K562 (cell line): ENCODE results near the gene VAPB.

Source experiments
- EP300 ChIP-seq: IDR thresholded peaks from 2 replicates; pipeline ENCODE4 v1.6.1; 2012; ENCODE audit warnings: low read length, improper control_type of control experiment
- FOSL1 ChIP-seq: fragments of 200-800 bp; sonication (Bioruptor generic); conservative IDR thresholded peaks from 2 replicates; pipeline ENCODE4 v1.6.1; 2016; ENCODE audit warnings: missing genetic modification characterization, missing compliant biosample characterization
- GABPA ChIP-seq: fragments of 200-800 bp; sonication (Bioruptor generic); conservative IDR thresholded peaks from 2 replicates; pipeline ENCODE4 v1.6.1; 2016; ENCODE audit warnings: low read depth, missing genetic modification characterization, missing compliant biosample characterization
- GTF2F1 ChIP-seq: IDR thresholded peaks from 2 replicates; pipeline ENCODE4 v1.6.1; 2011; ENCODE audit warnings: low read depth, low read length, improper control_type of control experiment
- HBP1 ChIP-seq: fragments of 450-650 bp; formaldehyde crosslinking; IDR thresholded peaks from 2 replicates; pipeline ENCODE4 v1.4.0; 2022; ENCODE audit warnings: missing genetic modification characterization
- MYC ChIP-seq, 2 experiments: fragments of 250-450 bp in 1 of 2; sonication (Bioruptor Pico) in 1 of 2; IDR thresholded peaks; 2 replicates each; pipeline versions ENCODE4 v1.5.1 to v1.6.1; 2012 to 2021; ENCODE audit warnings: low read depth in 2 of 2, borderline replicate concordance in 1 of 2, improper control_type of control experiment in 1 of 2, low read length in 1 of 2, mild to moderate bottlenecking in 1 of 2, moderate library complexity in 1 of 2
- PRDM10 ChIP-seq: fragments of 450-650 bp; IDR thresholded peaks from 2 replicates; pipeline ENCODE4 v1.6.1; 2018; ENCODE audit not compliant: partially characterized antibody
- TBP ChIP-seq: optimal IDR thresholded peaks from 2 replicates; pipeline ENCODE3; 2011; ENCODE audit warnings: low read depth, low read length, improper control_type of control experiment
- TFAM ChIP-seq: fragments of 250-450 bp; sonication (Bioruptor Pico); conservative IDR thresholded peaks from 2 replicates; pipeline ENCODE4 v1.5.0; 2021; ENCODE audit warnings: mild to moderate bottlenecking, moderate library complexity
- TF ChIP-seq, protein P1 (sequence below), 3 experiments: IDR thresholded peaks in 2 of 3; conservative IDR thresholded peaks in 1 of 3; 2 replicates each; pipeline ENCODE4 v1.5.1; 2011 to 2012; ENCODE audit warnings: low read length in 3 of 3, mild to moderate bottlenecking in 3 of 3, control low read depth in 2 of 3, improper control_type of control experiment in 1 of 3, inconsistent platforms in 1 of 3, low read depth in 1 of 3, mixed read lengths in 1 of 3, moderate library complexity in 1 of 3; ENCODE audit not compliant: insufficient read depth in 2 of 3
- TF ChIP-seq, protein P2 (sequence below): fragments of 200-800 bp; sonication (Bioruptor generic); IDR thresholded peaks from 2 replicates; pipeline ENCODE4 v1.6.1; 2017; ENCODE audit warnings: missing genetic modification characterization, missing compliant biosample characterization
- TF ChIP-seq, protein P3 (sequence below): IDR thresholded peaks from 2 replicates; pipeline ENCODE4 v1.6.1; 2016; ENCODE audit warnings: missing genetic modification characterization, missing compliant biosample characterization

DNA sequence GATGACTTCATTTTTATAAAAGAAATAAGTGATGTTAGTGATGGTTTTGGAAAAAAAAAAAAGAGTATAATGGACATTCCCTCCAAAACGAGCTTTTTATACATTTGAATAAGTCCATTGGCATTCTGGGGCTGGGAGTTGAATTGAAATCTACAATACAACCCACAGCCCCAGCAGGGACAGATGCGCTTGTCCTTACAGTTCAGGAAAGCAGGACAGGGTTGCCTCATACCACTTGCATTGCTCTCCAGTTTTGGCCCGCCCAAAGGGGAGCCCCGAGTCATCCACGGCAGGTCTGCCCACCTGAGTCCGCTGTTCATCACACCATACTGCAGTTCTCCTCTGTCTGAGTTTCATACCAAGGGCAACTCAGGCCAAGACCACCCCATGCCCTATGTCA, 46.2 kb downstream of the VAPB start:
- TF ChIP-seq FOSL1 (tag), result no peak
- TF ChIP-seq, protein P1, sequence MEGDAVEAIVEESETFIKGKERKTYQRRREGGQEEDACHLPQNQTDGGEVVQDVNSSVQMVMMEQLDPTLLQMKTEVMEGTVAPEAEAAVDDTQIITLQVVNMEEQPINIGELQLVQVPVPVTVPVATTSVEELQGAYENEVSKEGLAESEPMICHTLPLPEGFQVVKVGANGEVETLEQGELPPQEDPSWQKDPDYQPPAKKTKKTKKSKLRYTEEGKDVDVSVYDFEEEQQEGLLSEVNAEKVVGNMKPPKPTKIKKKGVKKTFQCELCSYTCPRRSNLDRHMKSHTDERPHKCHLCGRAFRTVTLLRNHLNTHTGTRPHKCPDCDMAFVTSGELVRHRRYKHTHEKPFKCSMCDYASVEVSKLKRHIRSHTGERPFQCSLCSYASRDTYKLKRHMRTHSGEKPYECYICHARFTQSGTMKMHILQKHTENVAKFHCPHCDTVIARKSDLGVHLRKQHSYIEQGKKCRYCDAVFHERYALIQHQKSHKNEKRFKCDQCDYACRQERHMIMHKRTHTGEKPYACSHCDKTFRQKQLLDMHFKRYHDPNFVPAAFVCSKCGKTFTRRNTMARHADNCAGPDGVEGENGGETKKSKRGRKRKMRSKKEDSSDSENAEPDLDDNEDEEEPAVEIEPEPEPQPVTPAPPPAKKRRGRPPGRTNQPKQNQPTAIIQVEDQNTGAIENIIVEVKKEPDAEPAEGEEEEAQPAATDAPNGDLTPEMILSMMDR (IDR thresholded peaks at IDR 0.05 in 2 of 3, conservative IDR thresholded peaks at IDR 0.05 in 1 of 3; ENCODE audit: insufficient read depth in 2 of 3, low read depth in 1 of 3, low read length in 3 of 3), result no peak
- TF ChIP-seq EP300, result no peak
- no peak for TF ChIP-seq PRDM10
- no peak for TF ChIP-seq GABPA
- TF ChIP-seq TFAM, result no peak
- no peak for TF ChIP-seq HBP1
- TF ChIP-seq GTF2F1, result no peak
- TF ChIP-seq TBP, result no peak
- TF ChIP-seq, protein P2, sequence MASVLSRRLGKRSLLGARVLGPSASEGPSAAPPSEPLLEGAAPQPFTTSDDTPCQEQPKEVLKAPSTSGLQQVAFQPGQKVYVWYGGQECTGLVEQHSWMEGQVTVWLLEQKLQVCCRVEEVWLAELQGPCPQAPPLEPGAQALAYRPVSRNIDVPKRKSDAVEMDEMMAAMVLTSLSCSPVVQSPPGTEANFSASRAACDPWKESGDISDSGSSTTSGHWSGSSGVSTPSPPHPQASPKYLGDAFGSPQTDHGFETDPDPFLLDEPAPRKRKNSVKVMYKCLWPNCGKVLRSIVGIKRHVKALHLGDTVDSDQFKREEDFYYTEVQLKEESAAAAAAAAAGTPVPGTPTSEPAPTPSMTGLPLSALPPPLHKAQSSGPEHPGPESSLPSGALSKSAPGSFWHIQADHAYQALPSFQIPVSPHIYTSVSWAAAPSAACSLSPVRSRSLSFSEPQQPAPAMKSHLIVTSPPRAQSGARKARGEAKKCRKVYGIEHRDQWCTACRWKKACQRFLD (CRISPR knock-in tag), result no peak
- no peak for TF ChIP-seq MYC (IDR thresholded peaks at IDR 0.05; ENCODE audit: low read depth, low read length)
- no peak for TF ChIP-seq MYC (CRISPR knock-in tag; IDR thresholded peaks at IDR 0.05; ENCODE audit: borderline replicate concordance, low read depth)
- TF ChIP-seq, protein P3, sequence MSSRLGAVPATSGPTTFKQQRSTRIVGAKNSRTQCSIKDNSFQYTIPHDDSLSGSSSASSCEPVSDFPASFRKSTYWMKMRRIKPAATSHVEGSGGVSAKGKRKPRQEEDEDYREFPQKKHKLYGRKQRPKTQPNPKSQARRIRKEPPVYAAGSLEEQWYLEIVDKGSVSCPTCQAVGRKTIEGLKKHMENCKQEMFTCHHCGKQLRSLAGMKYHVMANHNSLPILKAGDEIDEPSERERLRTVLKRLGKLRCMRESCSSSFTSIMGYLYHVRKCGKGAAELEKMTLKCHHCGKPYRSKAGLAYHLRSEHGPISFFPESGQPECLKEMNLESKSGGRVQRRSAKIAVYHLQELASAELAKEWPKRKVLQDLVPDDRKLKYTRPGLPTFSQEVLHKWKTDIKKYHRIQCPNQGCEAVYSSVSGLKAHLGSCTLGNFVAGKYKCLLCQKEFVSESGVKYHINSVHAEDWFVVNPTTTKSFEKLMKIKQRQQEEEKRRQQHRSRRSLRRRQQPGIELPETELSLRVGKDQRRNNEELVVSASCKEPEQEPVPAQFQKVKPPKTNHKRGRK, result no peak
